HFF-Myc (cell line): ENCODE data around the gene TEF.

Experiments used
- DNase-seq: peaks from one replicate; pipeline ENCODE4 v3.0.0-alpha.2; 2011; ENCODE audit warnings: low read depth; ENCODE audit errors: extremely low read depth
- H3K4me3 ChIP-seq: replicated peaks from 2 replicates; pipeline ENCODE4 v1.5.1; 2011; ENCODE audit warnings: low read depth, mild to moderate bottlenecking, control low read depth, low read length
- TF ChIP-seq, protein P1 (sequence below): IDR thresholded peaks from 2 replicates; pipeline ENCODE4 v1.5.1; 2012; ENCODE audit warnings: mild to moderate bottlenecking, low read depth, low read length, control low read depth; ENCODE audit errors: missing control alignments

The TEF gene

DNA sequence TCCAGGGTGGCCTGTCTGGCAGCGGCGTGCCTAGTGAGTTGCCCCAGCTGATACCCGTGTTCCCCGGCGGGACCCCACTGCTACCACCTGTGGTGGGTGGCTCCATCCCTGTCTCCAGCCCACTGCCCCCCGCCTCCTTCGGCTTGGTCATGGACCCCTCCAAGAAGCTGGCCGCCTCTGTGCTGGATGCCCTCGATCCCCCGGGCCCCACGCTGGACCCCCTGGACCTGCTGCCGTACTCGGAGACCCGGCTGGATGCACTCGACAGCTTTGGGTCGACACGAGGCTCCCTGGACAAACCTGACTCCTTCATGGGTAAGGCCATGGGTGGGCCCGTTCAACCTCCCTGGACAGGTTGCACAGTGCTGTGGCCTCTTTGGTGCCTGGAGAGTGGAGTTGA is 41.9 kb upstream of the TEF start:
- no peak overlapping the region for H3K4me3 ChIP-seq
- DNase-seq = no peak
- TF ChIP-seq, protein P1, sequence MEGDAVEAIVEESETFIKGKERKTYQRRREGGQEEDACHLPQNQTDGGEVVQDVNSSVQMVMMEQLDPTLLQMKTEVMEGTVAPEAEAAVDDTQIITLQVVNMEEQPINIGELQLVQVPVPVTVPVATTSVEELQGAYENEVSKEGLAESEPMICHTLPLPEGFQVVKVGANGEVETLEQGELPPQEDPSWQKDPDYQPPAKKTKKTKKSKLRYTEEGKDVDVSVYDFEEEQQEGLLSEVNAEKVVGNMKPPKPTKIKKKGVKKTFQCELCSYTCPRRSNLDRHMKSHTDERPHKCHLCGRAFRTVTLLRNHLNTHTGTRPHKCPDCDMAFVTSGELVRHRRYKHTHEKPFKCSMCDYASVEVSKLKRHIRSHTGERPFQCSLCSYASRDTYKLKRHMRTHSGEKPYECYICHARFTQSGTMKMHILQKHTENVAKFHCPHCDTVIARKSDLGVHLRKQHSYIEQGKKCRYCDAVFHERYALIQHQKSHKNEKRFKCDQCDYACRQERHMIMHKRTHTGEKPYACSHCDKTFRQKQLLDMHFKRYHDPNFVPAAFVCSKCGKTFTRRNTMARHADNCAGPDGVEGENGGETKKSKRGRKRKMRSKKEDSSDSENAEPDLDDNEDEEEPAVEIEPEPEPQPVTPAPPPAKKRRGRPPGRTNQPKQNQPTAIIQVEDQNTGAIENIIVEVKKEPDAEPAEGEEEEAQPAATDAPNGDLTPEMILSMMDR = no peak

- TF ChIP-seq, protein P1 = no peak
- DNase-seq = no peak
- no peak overlapping the region for H3K4me3 ChIP-seq
Observed at GRCh38 chr22:41340357-41340756, 41.4 kb upstream of the TEF start.

GRCh38 chr22:41341012-41341411 is 40.7 kb upstream of the TEF start:
- DNase-seq = no peak
- TF ChIP-seq, protein P1 = no peak
- no peak overlapping the region for H3K4me3 ChIP-seq

GRCh38 chr22:41341990-41342389 is 39.8 kb upstream of the TEF start:
- DNase-seq = no peak
- no peak overlapping the region for H3K4me3 ChIP-seq
- TF ChIP-seq, protein P1 = no peak

DNA sequence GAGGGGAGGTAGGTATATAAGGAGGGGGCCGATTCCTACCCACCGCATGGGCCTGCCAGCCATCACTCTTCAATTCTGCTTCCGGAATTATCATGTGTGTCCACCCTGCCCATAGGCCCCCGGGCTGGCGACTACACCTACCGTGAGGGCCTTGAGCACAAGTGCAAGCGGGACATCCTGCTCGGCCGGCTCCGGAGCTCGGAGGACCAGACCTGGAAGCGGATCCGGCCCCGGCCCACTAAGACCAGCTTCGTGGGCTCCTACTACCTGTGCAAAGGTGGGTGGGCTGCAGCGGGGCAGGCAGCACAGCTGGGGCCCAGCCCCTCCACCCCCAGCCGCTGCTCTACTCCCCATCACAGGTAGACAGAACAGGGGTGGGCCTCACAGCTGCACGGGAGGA is 38.4 kb upstream of the TEF start:
- no peak for DNase-seq
- TF ChIP-seq, protein P1 = no peak
- no peak overlapping the region for H3K4me3 ChIP-seq

DNA sequence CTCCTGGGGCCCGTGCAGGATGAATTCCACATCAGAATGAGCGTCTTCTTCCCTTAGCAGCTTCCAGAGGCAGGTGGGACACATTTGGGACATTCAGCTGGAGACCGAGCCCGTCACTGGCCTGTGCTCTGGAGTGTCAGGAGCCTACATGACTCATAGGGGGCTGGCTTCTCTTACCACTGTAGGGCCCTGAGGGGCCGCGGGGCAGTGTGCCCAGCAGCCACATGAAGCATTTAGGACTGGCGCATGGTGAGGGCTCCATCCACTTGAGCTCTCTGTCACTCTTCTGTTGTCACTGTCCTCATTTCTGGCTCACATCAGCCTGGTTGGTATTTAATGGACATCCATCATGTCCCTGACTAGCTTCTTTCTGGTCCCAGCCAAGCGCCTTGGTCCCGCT is 38.0 kb upstream of the TEF start:
- TF ChIP-seq, protein P1 = no peak
- H3K4me3 ChIP-seq = no peak overlapping the region
- DNase-seq = no peak

DNA sequence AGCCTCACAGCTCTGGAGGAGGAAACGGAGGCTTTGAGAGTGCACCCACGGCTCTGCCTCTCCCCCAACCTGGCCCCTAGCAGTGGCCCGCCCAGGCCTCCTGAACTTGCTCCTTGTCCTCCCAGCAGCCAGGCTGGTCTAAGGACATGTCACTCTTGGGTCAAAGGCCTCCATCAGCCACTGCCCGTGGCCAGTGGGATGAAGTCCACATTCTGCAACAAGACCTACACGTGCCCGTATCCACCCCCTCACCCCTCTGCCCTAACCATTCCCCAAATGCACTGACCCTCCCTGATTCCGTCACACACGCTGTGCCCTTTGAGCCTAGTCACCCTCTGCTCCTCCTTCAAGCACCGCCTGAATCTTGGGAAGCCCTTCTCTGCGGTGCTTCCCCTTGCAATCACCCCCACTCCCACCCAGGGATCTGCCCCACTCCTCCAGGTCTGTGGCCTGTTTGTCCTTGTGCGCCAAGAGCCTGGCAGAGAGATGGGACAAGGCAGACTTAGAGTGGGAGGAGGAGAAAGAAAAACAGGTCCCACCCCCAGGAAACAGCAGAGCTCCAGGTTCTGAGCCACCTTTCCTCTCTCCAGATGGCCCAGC is 37.5 kb upstream of the TEF start:
- H3K4me3 ChIP-seq = no peak overlapping the region
- DNase-seq = no peak
- TF ChIP-seq, protein P1 = no peak
